Measurements from ENCODE around the gene STK10.

DNA sequence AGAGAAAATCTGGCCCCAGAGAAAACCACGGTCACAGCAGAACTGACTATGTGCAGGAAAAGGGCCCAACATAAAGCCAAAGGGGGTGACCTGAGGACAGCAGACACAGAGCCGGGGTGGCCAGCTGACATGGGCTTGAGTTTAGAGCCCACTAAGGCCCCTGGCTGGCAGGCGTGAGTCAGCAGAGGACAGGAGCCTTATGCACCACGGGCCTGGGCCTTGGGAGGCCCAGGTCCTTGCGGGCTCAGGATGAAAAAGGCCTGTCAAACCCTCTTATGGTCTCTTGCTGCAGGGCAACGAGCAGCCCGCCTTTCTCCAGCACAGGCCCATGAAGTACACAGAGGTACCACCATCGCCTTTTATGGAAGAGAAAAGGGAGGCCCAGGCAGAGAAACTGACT is 19.7 kb downstream of the STK10 start:
- no peak for TF ChIP-seq JUND (IDR thresholded peaks at IDR 0.05)
- TF ChIP-seq SRF (IDR thresholded peaks at IDR 0.05; ENCODE audit: low read depth): no peak
- TF ChIP-seq, protein P1, sequence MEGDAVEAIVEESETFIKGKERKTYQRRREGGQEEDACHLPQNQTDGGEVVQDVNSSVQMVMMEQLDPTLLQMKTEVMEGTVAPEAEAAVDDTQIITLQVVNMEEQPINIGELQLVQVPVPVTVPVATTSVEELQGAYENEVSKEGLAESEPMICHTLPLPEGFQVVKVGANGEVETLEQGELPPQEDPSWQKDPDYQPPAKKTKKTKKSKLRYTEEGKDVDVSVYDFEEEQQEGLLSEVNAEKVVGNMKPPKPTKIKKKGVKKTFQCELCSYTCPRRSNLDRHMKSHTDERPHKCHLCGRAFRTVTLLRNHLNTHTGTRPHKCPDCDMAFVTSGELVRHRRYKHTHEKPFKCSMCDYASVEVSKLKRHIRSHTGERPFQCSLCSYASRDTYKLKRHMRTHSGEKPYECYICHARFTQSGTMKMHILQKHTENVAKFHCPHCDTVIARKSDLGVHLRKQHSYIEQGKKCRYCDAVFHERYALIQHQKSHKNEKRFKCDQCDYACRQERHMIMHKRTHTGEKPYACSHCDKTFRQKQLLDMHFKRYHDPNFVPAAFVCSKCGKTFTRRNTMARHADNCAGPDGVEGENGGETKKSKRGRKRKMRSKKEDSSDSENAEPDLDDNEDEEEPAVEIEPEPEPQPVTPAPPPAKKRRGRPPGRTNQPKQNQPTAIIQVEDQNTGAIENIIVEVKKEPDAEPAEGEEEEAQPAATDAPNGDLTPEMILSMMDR (IDR thresholded peaks at IDR 0.05 in 2 of 3, conservative IDR thresholded peaks at IDR 0.05 in 1 of 3; ENCODE audit: borderline replicate concordance in 1 of 3, insufficient read depth in 1 of 3, low read depth in 2 of 3, low read length in 2 of 3): no peak
- TF ChIP-seq, protein P2, sequence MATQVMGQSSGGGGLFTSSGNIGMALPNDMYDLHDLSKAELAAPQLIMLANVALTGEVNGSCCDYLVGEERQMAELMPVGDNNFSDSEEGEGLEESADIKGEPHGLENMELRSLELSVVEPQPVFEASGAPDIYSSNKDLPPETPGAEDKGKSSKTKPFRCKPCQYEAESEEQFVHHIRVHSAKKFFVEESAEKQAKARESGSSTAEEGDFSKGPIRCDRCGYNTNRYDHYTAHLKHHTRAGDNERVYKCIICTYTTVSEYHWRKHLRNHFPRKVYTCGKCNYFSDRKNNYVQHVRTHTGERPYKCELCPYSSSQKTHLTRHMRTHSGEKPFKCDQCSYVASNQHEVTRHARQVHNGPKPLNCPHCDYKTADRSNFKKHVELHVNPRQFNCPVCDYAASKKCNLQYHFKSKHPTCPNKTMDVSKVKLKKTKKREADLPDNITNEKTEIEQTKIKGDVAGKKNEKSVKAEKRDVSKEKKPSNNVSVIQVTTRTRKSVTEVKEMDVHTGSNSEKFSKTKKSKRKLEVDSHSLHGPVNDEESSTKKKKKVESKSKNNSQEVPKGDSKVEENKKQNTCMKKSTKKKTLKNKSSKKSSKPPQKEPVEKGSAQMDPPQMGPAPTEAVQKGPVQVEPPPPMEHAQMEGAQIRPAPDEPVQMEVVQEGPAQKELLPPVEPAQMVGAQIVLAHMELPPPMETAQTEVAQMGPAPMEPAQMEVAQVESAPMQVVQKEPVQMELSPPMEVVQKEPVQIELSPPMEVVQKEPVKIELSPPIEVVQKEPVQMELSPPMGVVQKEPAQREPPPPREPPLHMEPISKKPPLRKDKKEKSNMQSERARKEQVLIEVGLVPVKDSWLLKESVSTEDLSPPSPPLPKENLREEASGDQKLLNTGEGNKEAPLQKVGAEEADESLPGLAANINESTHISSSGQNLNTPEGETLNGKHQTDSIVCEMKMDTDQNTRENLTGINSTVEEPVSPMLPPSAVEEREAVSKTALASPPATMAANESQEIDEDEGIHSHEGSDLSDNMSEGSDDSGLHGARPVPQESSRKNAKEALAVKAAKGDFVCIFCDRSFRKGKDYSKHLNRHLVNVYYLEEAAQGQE (IDR thresholded peaks at IDR 0.05; ENCODE audit: low read depth): no peak
- no peak for TF ChIP-seq POLR2A (IDR thresholded peaks at IDR 0.05; ENCODE audit: borderline replicate concordance, extremely low read depth, insufficient read depth, insufficient read length)
- no peak for TF ChIP-seq ZNF274 (IDR thresholded peaks at IDR 0.05; ENCODE audit: low read depth, low read length)
- TF ChIP-seq ELF1 (IDR thresholded peaks at IDR 0.05; ENCODE audit: borderline replicate concordance, low read depth): no peak
- no peak for TF ChIP-seq FOSL1 (IDR thresholded peaks at IDR 0.05; ENCODE audit: low read depth)
- TF ChIP-seq SP1 (IDR thresholded peaks at IDR 0.05; ENCODE audit: low read depth): no peak
- no peak for TF ChIP-seq EZH2phosphoT487 (IDR thresholded peaks at IDR 0.05; ENCODE audit: borderline replicate concordance)
- TF ChIP-seq POLR2AphosphoS5 (IDR thresholded peaks at IDR 0.05; ENCODE audit: low read depth, low read length): no peak
